ENCODE data around the gene TANGO6. TPM values are rescaled to one million over a fixed set of nuclear protein-coding genes. Genes with fewer than 3 reads are reported as not detected.
"Not testable (repeated sequence)": the region's sequence is repeated elsewhere in the genome, so short reads cannot be mapped to it uniquely, and the experiment has no call there.

The TANGO6 gene
- total and polyA plus RNA-seq, 4 donors: 10.7 to 24.8 (median 13.9) TPM

- no peak for DNase-seq (ENCODE audit: low read depth in 4 of 6, low spot score in 6 of 6)
Observed at GRCh38 chr16:69036399-69037091, 193.2 kb downstream of the TANGO6 start.

GRCh38 chr16:69037373-69038160, 194.2 kb downstream of the TANGO6 start:
- Histone ChIP-seq H3K27me3 (ENCODE audit: control insufficient read depth, insufficient read depth, low read length) (no peaks in the 10 kb centered on the region), H3K9me3 (ENCODE audit: control insufficient read depth, insufficient read depth, low read length) (peaks cover 1% of the 10 kb centered on the region), H3K4me3 (ENCODE audit: low read depth, low read length) (no peak overlapping the region), H3K27ac (ENCODE audit: low read depth, low read length) (no peak overlapping the region), H3K4me1 (ENCODE audit: control insufficient read depth, insufficient read depth, low read length) (no peaks in the 10 kb centered on the region), H3K36me3 (ENCODE audit: control insufficient read depth, insufficient read depth, low read length) (peaks cover 3% of the 10 kb centered on the region)
- 85% methylated on average over 4 of the region's 6 CpGs for WGBS (ENCODE audit: insufficient coverage)
- DNase-seq (ENCODE audit: low read depth in 4 of 6, low spot score in 6 of 6): peak in 2 of 6 donors; percentile 21

More at GRCh38 chr16:69036399-69037091, 193.2 kb downstream of the TANGO6 start:
- Histone ChIP-seq H3K27me3 (ENCODE audit: control insufficient read depth, insufficient read depth, low read length) (no peaks in the 10 kb centered on the region), H3K9me3 (ENCODE audit: control insufficient read depth, insufficient read depth, low read length) (peaks cover under 1% of the 10 kb centered on the region), H3K4me3 (ENCODE audit: low read depth, low read length) (no peak overlapping the region), H3K4me1 (ENCODE audit: control insufficient read depth, insufficient read depth, low read length) (no peaks in the 10 kb centered on the region), H3K36me3 (ENCODE audit: control insufficient read depth, insufficient read depth, low read length) (no peaks in the 10 kb centered on the region), H3K27ac (ENCODE audit: low read depth, low read length) (no peak overlapping the region)
- WGBS (ENCODE audit: insufficient coverage): 89% methylated on average over 10 of the region's 12 CpGs

- Histone ChIP-seq H3K27me3 (ENCODE audit: control insufficient read depth, insufficient read depth, low read length) (no peaks in the 10 kb centered on the region), H3K4me3 (ENCODE audit: low read depth, low read length) (no peak overlapping the region), H3K27ac (ENCODE audit: low read depth, low read length) (no peak overlapping the region), H3K9me3 (ENCODE audit: control insufficient read depth, insufficient read depth, low read length) (peaks cover 1% of the 10 kb centered on the region), H3K36me3 (ENCODE audit: control insufficient read depth, insufficient read depth, low read length) (peaks cover 3% of the 10 kb centered on the region), H3K4me1 (ENCODE audit: control insufficient read depth, insufficient read depth, low read length) (no peaks in the 10 kb centered on the region)
- WGBS (ENCODE audit: insufficient coverage): 100% methylated on average over 1 of the region's 4 CpGs
- DNase-seq (ENCODE audit: low read depth in 4 of 6, low spot score in 6 of 6): no peak
Observed at GRCh38 chr16:69039333-69039941, 196.1 kb downstream of the TANGO6 start.

GRCh38 chr16:69040144-69040909, 197.0 kb downstream of the TANGO6 start:
- WGBS (ENCODE audit: insufficient coverage): 97% methylated on average over 5 of the region's 6 CpGs
- no peaks in the 10 kb centered on the region for H3K4me1 ChIP-seq (ENCODE audit: control insufficient read depth, insufficient read depth, low read length)
- H3K27me3 ChIP-seq (ENCODE audit: control insufficient read depth, insufficient read depth, low read length): no peaks in the 10 kb centered on the region
- DNase-seq (ENCODE audit: low read depth in 4 of 6, low spot score in 6 of 6): no peak
- H3K36me3 ChIP-seq (ENCODE audit: control insufficient read depth, insufficient read depth, low read length): peaks cover 3% of the 10 kb centered on the region
- peaks cover 1% of the 10 kb centered on the region for H3K9me3 ChIP-seq (ENCODE audit: control insufficient read depth, insufficient read depth, low read length)
- no peak overlapping the region for H3K27ac ChIP-seq (ENCODE audit: low read depth, low read length)
- no peak overlapping the region for H3K4me3 ChIP-seq (ENCODE audit: low read depth, low read length)

GRCh38 chr16:69048328-69049120, 205.2 kb downstream of the TANGO6 start:
- no peak for DNase-seq (ENCODE audit: low read depth in 4 of 6, low spot score in 6 of 6)
- Histone ChIP-seq H3K36me3 (ENCODE audit: control insufficient read depth, insufficient read depth, low read length) (no peaks in the 10 kb centered on the region), H3K27ac (ENCODE audit: low read depth, low read length) (no peak overlapping the region), H3K4me1 (ENCODE audit: control insufficient read depth, insufficient read depth, low read length) (no peaks in the 10 kb centered on the region), H3K4me3 (ENCODE audit: low read depth, low read length) (no peak overlapping the region), H3K9me3 (ENCODE audit: control insufficient read depth, insufficient read depth, low read length) (no peaks in the 10 kb centered on the region), H3K27me3 (ENCODE audit: control insufficient read depth, insufficient read depth, low read length) (no peaks in the 10 kb centered on the region)
- no CpG with 5 or more reads among the region's 4 CpGs for WGBS (ENCODE audit: insufficient coverage)

GRCh38 chr16:69049146-69049545, 205.8 kb downstream of the TANGO6 start:
- no peaks in the 10 kb centered on the region for H3K9me3 ChIP-seq (ENCODE audit: control insufficient read depth, insufficient read depth, low read length)
- no peak overlapping the region for H3K4me3 ChIP-seq (ENCODE audit: low read depth, low read length)
- WGBS (ENCODE audit: insufficient coverage): 96% methylated on average over 3 of the region's 5 CpGs
- H3K27me3 ChIP-seq (ENCODE audit: control insufficient read depth, insufficient read depth, low read length): no peaks in the 10 kb centered on the region
- H3K27ac ChIP-seq (ENCODE audit: low read depth, low read length): no peak overlapping the region
- DNase-seq (ENCODE audit: low read depth in 4 of 6, low spot score in 6 of 6): no peak
- H3K4me1 ChIP-seq (ENCODE audit: control insufficient read depth, insufficient read depth, low read length): no peaks in the 10 kb centered on the region
- no peaks in the 10 kb centered on the region for H3K36me3 ChIP-seq (ENCODE audit: control insufficient read depth, insufficient read depth, low read length)

GRCh38 chr16:69049603-69050375, 206.5 kb downstream of the TANGO6 start:
- Histone ChIP-seq H3K4me1 (ENCODE audit: control insufficient read depth, insufficient read depth, low read length) (no peaks in the 10 kb centered on the region), H3K36me3 (ENCODE audit: control insufficient read depth, insufficient read depth, low read length) (no peaks in the 10 kb centered on the region), H3K27ac (ENCODE audit: low read depth, low read length) (no peak overlapping the region), H3K4me3 (ENCODE audit: low read depth, low read length) (no peak overlapping the region), H3K9me3 (ENCODE audit: control insufficient read depth, insufficient read depth, low read length) (no peaks in the 10 kb centered on the region), H3K27me3 (ENCODE audit: control insufficient read depth, insufficient read depth, low read length) (no peaks in the 10 kb centered on the region)
- no peak for DNase-seq (ENCODE audit: low read depth in 4 of 6, low spot score in 6 of 6)
- no CpG with 5 or more reads among the region's 5 CpGs for WGBS (ENCODE audit: insufficient coverage)

GRCh38 chr16:69051517-69051830, 208.1 kb downstream of the TANGO6 start:
- not testable (repeated sequence) for H3K4me3 ChIP-seq (ENCODE audit: low read depth, low read length); H3K4me1 ChIP-seq (ENCODE audit: control insufficient read depth, insufficient read depth, low read length); H3K9me3 ChIP-seq (ENCODE audit: control insufficient read depth, insufficient read depth, low read length); H3K27me3 ChIP-seq (ENCODE audit: control insufficient read depth, insufficient read depth, low read length); H3K27ac ChIP-seq (ENCODE audit: low read depth, low read length); DNase-seq (ENCODE audit: low read depth in 4 of 6, low spot score in 6 of 6); H3K36me3 ChIP-seq (ENCODE audit: control insufficient read depth, insufficient read depth, low read length)
- WGBS (ENCODE audit: insufficient coverage): 100% methylated on average over 1 of the region's 3 CpGs

Data from spinal cord (tissue), 10 donors.